ENCODE data around the gene EXOC6B.

Gene EXOC6B

GRCh38 chr2:72825257-72826155 lies at the start of gene EXOC6B:
EXOC6B (minus strand) TSS chr2:72826033.
- peak; percentile 89 for DNase-seq

- DNase-seq, result no peak
Observed at GRCh38 chr2:72871880-72872279, 46.0 kb upstream of the EXOC6B start.

- DNase-seq, result no peak
Observed at GRCh38 chr2:72871060-72871459, 45.2 kb upstream of the EXOC6B start.

GRCh38 chr2:72864500-72864899 lies 38.7 kb upstream of the EXOC6B start:
- peak; percentile 40 for DNase-seq

- DNase-seq, result no peak
Observed at GRCh38 chr2:72863046-72863445, 37.2 kb upstream of the EXOC6B start.

- peak; percentile 86 for DNase-seq
Observed at GRCh38 chr2:72862239-72862988, 36.6 kb upstream of the EXOC6B start.

GRCh38 chr2:72859831-72860262 lies 34.0 kb upstream of the EXOC6B start:
- peak; percentile 54 for DNase-seq

- DNase-seq, result no peak
Observed at GRCh38 chr2:72851333-72851732, 25.5 kb upstream of the EXOC6B start.

- DNase-seq, result no peak
Observed at GRCh38 chr2:72849138-72849462, 23.3 kb upstream of the EXOC6B start.

GRCh38 chr2:72848436-72849137 lies 22.8 kb upstream of the EXOC6B start:
- DNase-seq, result no peak

GRCh38 chr2:72847534-72848315 lies 21.9 kb upstream of the EXOC6B start:
- DNase-seq, result no peak

GRCh38 chr2:72846171-72847095 lies 20.6 kb upstream of the EXOC6B start:
- DNase-seq, result no peak

GRCh38 chr2:72843301-72843700 lies 17.5 kb upstream of the EXOC6B start:
- no peak for DNase-seq

GRCh38 chr2:72841462-72842125 lies 15.8 kb upstream of the EXOC6B start:
- DNase-seq, result no peak

- DNase-seq, result no peak
Observed at GRCh38 chr2:72840066-72840465, 14.2 kb upstream of the EXOC6B start.

- DNase-seq, result no peak
Observed at GRCh38 chr2:72837171-72837570, 11.3 kb upstream of the EXOC6B start.

- no peak for DNase-seq
Observed at GRCh38 chr2:72835403-72835802, 9.6 kb upstream of the EXOC6B start.

GRCh38 chr2:72834596-72834995 lies 8.8 kb upstream of the EXOC6B start:
- DNase-seq, result no peak

GRCh38 chr2:72833084-72833714 lies 7.4 kb upstream of the EXOC6B start:
- no peak for DNase-seq

GRCh38 chr2:72830273-72830672 lies 4.4 kb upstream of the EXOC6B start:
- DNase-seq, result no peak

All from activated naive CD4-positive, alpha-beta T cell treated with anti-CD3 and anti-CD28 coated beads, Interleukin-2, amount 50 U/mL, for 16 hours (primary cell).